ENCODE measurements around the gene AR.

DNA sequence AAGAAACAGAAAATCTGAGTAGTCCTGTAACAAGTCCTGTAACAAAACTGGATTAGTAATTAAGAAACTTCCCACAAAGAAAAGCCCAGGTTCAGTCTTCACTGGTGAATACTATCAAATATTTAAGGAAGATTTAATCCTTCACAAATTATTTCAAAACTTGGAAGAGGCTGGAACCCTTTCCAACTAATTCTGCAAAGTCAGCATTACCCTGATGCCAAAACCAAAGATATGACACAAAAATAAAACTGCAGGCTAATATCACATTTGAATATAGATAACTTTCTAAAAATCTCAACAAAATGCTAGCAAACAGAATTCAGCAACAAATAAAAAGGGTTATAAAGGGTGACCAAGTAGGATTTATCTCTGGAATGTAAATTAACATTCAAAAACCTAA lies 80.5 kb downstream of the AR start:
- TF ChIP-seq YY1 (IDR thresholded peaks at IDR 0.05; ENCODE audit: insufficient read depth, insufficient read length) (no peak), ZNF274 (IDR thresholded peaks at IDR 0.05; ENCODE audit: low read depth, low read length) (no peak)
